CD8-positive, alpha-beta memory T cell (primary cell): ENCODE measurements around the gene RFTN1. TPM values are rescaled to one million over a fixed set of nuclear protein-coding genes. Genes with fewer than 3 reads are reported as not detected.

Experiments used
- CTCF ChIA-PET: fragments of 350-600 bp; sonication (Branson Sonifier 250); formaldehyde crosslinking; loops from one replicate; lab custom pipeline; 2021; ENCODE audit warnings: antibody characterized with exemption; lab: Charles Lee
- POLR2A ChIA-PET: fragments of 350-600 bp; sonication (Branson Sonifier 250); formaldehyde crosslinking; loops from one replicate; lab custom pipeline; 2021; ENCODE audit warnings: antibody characterized with exemption; lab: Charles Lee
- DNase-seq, 5 donors: peaks; one replicate each; pipeline versions ENCODE4 v3.0.0 to v3.0.0-alpha.2; 2020 to 2022; ENCODE audit warnings: mixed read lengths in 1 of 5
- H3K27ac ChIP-seq: one replicate; pipeline ENCODE4 v1.7.0; 2013; ENCODE audit warnings: low read depth, mild to moderate bottlenecking, low read length, moderate library complexity
- H3K27me3 ChIP-seq: 2 replicates; pipeline ENCODE4 v1.7.0; 2013; ENCODE audit warnings: low read length, mild to moderate bottlenecking; ENCODE audit not compliant: insufficient read depth, poor library complexity, severe bottlenecking
- H3K36me3 ChIP-seq: 2 replicates; pipeline ENCODE4 v1.7.0; 2013; ENCODE audit warnings: mild to moderate bottlenecking, low read length, moderate library complexity; ENCODE audit not compliant: insufficient read depth
- H3K4me1 ChIP-seq: 2 replicates; pipeline ENCODE4 v1.7.0; 2013; ENCODE audit warnings: mild to moderate bottlenecking, low read length, moderate library complexity; ENCODE audit not compliant: insufficient read depth
- H3K4me3 ChIP-seq: 2 replicates; pipeline ENCODE4 v1.7.0; 2013; ENCODE audit warnings: mild to moderate bottlenecking, low read length
- H3K9me3 ChIP-seq: 2 replicates; pipeline ENCODE4 v1.7.0; 2013; ENCODE audit warnings: mild to moderate bottlenecking, low read length
- H3K27ac Mint-ChIP-seq, 8 donors: one replicate each; pipeline ENCODE4 v1.8.0; 2020 to 2021; ENCODE audit warnings: mixed read lengths in 8 of 8, mild to moderate bottlenecking in 6 of 8, inconsistent platforms in 3 of 8, moderate library complexity in 3 of 8
- H3K27me3 Mint-ChIP-seq, 2 donors: one replicate each; pipeline ENCODE4 v1.8.0; 2020 to 2021; ENCODE audit warnings: mixed read lengths in 2 of 2, mild to moderate bottlenecking in 1 of 2, moderate library complexity in 1 of 2
- H3K36me3 Mint-ChIP-seq, 3 donors: one replicate each; pipeline ENCODE4 v1.8.0; 2020 to 2021; ENCODE audit warnings: mixed read lengths in 3 of 3, inconsistent platforms in 1 of 3, mild to moderate bottlenecking in 1 of 3
- H3K4me1 Mint-ChIP-seq, 3 donors: one replicate each; pipeline ENCODE4 v1.8.0; 2020 to 2021; ENCODE audit warnings: mixed read lengths in 3 of 3, inconsistent platforms in 1 of 3, mild to moderate bottlenecking in 1 of 3
- H3K4me3 Mint-ChIP-seq, 7 donors: one replicate each; pipeline ENCODE4 v1.8.0; 2020 to 2021; ENCODE audit warnings: mixed read lengths in 7 of 7, mild to moderate bottlenecking in 6 of 7, moderate library complexity in 4 of 7, inconsistent platforms in 2 of 7
- H3K9me3 Mint-ChIP-seq, 5 donors: one replicate each; pipeline ENCODE4 v1.8.0; 2020 to 2022; ENCODE audit warnings: mixed read lengths in 5 of 5, mild to moderate bottlenecking in 3 of 5, moderate library complexity in 2 of 5, inconsistent platforms in 1 of 5
- polyA plus RNA-seq: library from polyadenylated mRNA; unstranded; fragments of 300-500 nt; fragmentation: Illumina TruSeq; gene quantifications from one replicate; pipeline ENCODE4 v1.2.3, GENCODE V29; 2021
- total RNA-seq, 2 experiments: library from RNA; stranded (reverse); gene quantifications; one replicate each; pipeline ENCODE4 v1.2.3, GENCODE V29; 2021

The RFTN1 gene
- total and polyA plus RNA-seq, 3 experiments from 2014 or later, result 87.4 to 126 (median 125) TPM

- Mint-ChIP-seq H3K9me3 (peaks cover 0 to 11% (median 2%) of the 10 kb centered on the region in 5 donors), H3K4me1 (peaks cover 51 to 81% (median 76%) of the 10 kb centered on the region in 3 donors), H3K27me3 (peaks cover 0 to 3% of the 10 kb centered on the region in 2 donors), H3K27ac (peak overlapping the region; percentile 44 to 93 (median 75)), H3K36me3 (peaks cover 22 to 64% (median 56%) of the 10 kb centered on the region in 3 donors), H3K4me3 (peak overlapping the region in 5 of 7 donors; percentile 9 to 77 (median 57))
- no peak for DNase-seq
- H3K27ac ChIP-seq, result no peak overlapping the region
- H3K4me1 ChIP-seq, result peaks cover 42% of the 10 kb centered on the region
- CTCF ChIA-PET, result no interaction called here
- no peaks in the 10 kb centered on the region for H3K9me3 ChIP-seq
- no peaks in the 10 kb centered on the region for H3K27me3 ChIP-seq
- peaks cover 6% of the 10 kb centered on the region for H3K36me3 ChIP-seq
- peak overlapping the region; percentile 25 for H3K4me3 ChIP-seq
- POLR2A ChIA-PET, result interaction anchor here (1.0 kb wide), 1 partner anchor 44 kb away, joined by 4 read pairs; no protein-coding TSS in a partner anchor
These were observed 45.5 kb downstream of the RFTN1 start for GRCh38 chr3:16468002-16468335.

- ChIA-PET POLR2A (no interaction called here), CTCF (no interaction called here)
- Histone ChIP-seq H3K36me3 (peaks cover 6% of the 10 kb centered on the region), H3K27me3 (no peaks in the 10 kb centered on the region), H3K27ac (no peak overlapping the region), H3K4me3 (no peak overlapping the region), H3K9me3 (no peaks in the 10 kb centered on the region), H3K4me1 (peaks cover 48% of the 10 kb centered on the region)
- Mint-ChIP-seq H3K36me3 (peaks cover 22 to 58% (median 53%) of the 10 kb centered on the region in 3 donors), H3K27me3 (peaks cover 0 to 3% of the 10 kb centered on the region in 2 donors), H3K9me3 (peaks cover 0 to 11% (median 2%) of the 10 kb centered on the region in 5 donors), H3K4me3 (peak overlapping the region in 4 of 7 donors; percentile 9 to 77 (median 34)), H3K4me1 (peaks cover 53 to 83% (median 78%) of the 10 kb centered on the region in 3 donors), H3K27ac (peak overlapping the region in 7 of 8 donors; percentile 44 to 93 (median 70))
- DNase-seq, result peak in 3 of 5 donors; percentile 10 to 49 (median 28)
These were observed 46.1 kb downstream of the RFTN1 start for GRCh38 chr3:16467393-16467792.

GRCh38 chr3:16466822-16467221 is 46.7 kb downstream of the RFTN1 start:
- Histone ChIP-seq H3K27ac (no peak overlapping the region), H3K4me1 (peaks cover 54% of the 10 kb centered on the region), H3K36me3 (peaks cover 6% of the 10 kb centered on the region), H3K9me3 (no peaks in the 10 kb centered on the region), H3K4me3 (no peak overlapping the region), H3K27me3 (no peaks in the 10 kb centered on the region)
- ChIA-PET POLR2A (no interaction called here), CTCF (no interaction called here)
- no peak for DNase-seq
- Mint-ChIP-seq H3K4me1 (peaks cover 56 to 83% (median 83%) of the 10 kb centered on the region in 3 donors), H3K27me3 (peaks cover 0 to 3% of the 10 kb centered on the region in 2 donors), H3K4me3 (peak overlapping the region in 1 of 7 donors; percentile 7), H3K36me3 (peaks cover 22 to 52% (median 47%) of the 10 kb centered on the region in 3 donors), H3K9me3 (peaks cover 0 to 11% (median 2%) of the 10 kb centered on the region in 5 donors), H3K27ac (peak overlapping the region in 5 of 8 donors; percentile 34 to 93 (median 74))

DNA sequence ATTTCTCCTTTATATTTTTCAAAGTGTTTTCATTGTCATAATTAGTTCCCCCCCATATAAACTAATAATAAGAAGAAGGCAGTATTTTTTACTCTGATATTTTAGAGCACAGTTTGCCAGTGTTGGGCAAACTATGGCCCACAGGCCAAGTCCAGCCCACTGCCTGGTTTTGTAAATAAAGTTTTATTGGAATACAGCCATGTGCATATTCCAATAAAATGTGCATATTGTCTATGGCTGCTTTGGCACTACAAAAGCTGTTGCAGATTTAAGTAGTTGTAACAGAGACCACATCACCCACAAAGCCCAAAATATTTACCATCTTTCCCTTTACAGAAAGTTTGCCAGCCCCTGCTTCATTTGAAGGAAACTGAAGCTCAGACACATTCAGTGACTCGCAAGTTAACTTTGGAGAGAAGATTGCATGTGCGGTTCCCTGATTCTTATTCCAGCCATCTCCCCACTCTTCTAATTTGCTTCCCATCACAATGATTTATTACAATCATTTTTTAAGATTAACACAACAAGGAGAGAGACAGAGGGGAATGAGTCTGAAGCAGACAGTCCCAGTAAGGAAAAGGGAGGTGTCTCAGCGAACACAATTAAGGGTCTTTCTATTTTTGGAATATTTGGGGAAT is 48.9 kb downstream of the RFTN1 start:
- no peaks in the 10 kb centered on the region for H3K9me3 Mint-ChIP-seq
- POLR2A ChIA-PET, result no interaction called here
- H3K36me3 Mint-ChIP-seq, result peaks cover 11 to 34% (median 27%) of the 10 kb centered on the region in 3 donors
- Histone ChIP-seq H3K4me1 (peaks cover 50% of the 10 kb centered on the region), H3K27ac (no peak overlapping the region), H3K4me3 (no peak overlapping the region), H3K36me3 (no peaks in the 10 kb centered on the region), H3K9me3 (no peaks in the 10 kb centered on the region), H3K27me3 (no peaks in the 10 kb centered on the region)
- H3K27ac Mint-ChIP-seq, result peak overlapping the region in 3 of 8 donors; percentile 37 to 62 (median 44)
- CTCF ChIA-PET, result no interaction called here
- no peak overlapping the region for H3K4me3 Mint-ChIP-seq
- peaks cover 0 to 3% of the 10 kb centered on the region in 2 donors for H3K27me3 Mint-ChIP-seq
- no peak for DNase-seq
- peaks cover 56 to 82% (median 77%) of the 10 kb centered on the region in 3 donors for H3K4me1 Mint-ChIP-seq

DNA sequence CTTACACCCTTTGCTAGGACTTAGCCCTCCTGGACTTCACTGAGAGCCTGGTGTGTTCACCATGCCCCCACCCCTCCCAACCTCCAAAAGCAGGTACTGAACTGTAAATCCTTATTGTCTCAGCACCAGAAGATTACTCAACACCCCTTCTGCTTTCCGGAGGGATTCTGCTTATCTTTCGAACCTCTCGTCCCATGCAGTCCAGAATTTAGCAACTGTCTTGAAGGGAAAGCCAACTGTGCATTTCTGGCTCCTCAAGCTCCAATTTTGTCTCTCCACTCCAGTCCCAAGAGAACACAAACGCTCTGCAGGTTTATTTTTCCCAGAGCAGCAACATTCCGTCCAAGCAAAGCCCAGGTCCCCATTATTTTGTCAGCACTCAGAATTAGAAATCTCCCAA is 49.6 kb downstream of the RFTN1 start:
- Mint-ChIP-seq H3K36me3 (peaks cover 6 to 29% (median 20%) of the 10 kb centered on the region in 3 donors), H3K4me1 (peaks cover 51 to 75% (median 71%) of the 10 kb centered on the region in 3 donors), H3K27ac (peak overlapping the region; percentile 7 to 89 (median 44)), H3K9me3 (no peaks in the 10 kb centered on the region), H3K27me3 (no peaks in the 10 kb centered on the region), H3K4me3 (peak overlapping the region in 1 of 7 donors; percentile 46)
- H3K36me3 ChIP-seq, result no peaks in the 10 kb centered on the region
- DNase-seq, result no peak
- H3K27me3 ChIP-seq, result no peaks in the 10 kb centered on the region
- H3K4me1 ChIP-seq, result peaks cover 43% of the 10 kb centered on the region
- no peaks in the 10 kb centered on the region for H3K9me3 ChIP-seq
- ChIA-PET CTCF (no interaction called here), POLR2A (no interaction called here)
- no peak overlapping the region for H3K27ac ChIP-seq
- H3K4me3 ChIP-seq, result no peak overlapping the region

DNA sequence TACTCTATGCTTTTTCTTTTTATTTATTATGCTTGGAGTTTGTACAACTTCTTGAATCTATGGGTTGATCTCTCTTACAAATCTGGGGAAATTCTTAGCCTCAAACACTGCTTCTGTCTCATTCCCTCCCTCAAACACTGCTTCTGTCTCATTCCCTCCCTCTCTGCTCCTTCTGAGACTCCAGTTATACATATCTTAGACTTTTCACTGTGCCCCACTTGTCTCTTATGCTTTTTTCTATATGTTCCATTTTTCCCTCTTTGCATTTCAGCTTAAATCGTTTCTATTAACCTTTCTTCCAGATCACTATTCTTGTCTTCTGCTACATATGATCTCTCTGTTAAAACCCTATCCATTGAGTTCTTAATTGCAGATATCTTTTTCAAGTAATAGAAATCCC is 50.4 kb downstream of the RFTN1 start:
- Mint-ChIP-seq H3K27ac (peak overlapping the region; percentile 1 to 89 (median 38)), H3K4me3 (peak overlapping the region in 4 of 7 donors; percentile 18 to 63 (median 36)), H3K4me1 (peaks cover 47 to 73% (median 69%) of the 10 kb centered on the region in 3 donors), H3K9me3 (no peaks in the 10 kb centered on the region), H3K27me3 (no peaks in the 10 kb centered on the region), H3K36me3 (peaks cover 9 to 32% (median 20%) of the 10 kb centered on the region in 3 donors)
- POLR2A ChIA-PET, result no interaction called here
- Histone ChIP-seq H3K4me1 (peaks cover 35% of the 10 kb centered on the region), H3K27ac (no peak overlapping the region), H3K4me3 (peak overlapping the region; percentile 22), H3K36me3 (no peaks in the 10 kb centered on the region), H3K9me3 (no peaks in the 10 kb centered on the region), H3K27me3 (no peaks in the 10 kb centered on the region)
- CTCF ChIA-PET, result interaction anchor here (1.1 to 1.5 kb wide), 2 partner anchors 20 to 49 kb away, joined by 3 read pairs; no protein-coding TSS in a partner anchor
- DNase-seq, result no peak

DNA sequence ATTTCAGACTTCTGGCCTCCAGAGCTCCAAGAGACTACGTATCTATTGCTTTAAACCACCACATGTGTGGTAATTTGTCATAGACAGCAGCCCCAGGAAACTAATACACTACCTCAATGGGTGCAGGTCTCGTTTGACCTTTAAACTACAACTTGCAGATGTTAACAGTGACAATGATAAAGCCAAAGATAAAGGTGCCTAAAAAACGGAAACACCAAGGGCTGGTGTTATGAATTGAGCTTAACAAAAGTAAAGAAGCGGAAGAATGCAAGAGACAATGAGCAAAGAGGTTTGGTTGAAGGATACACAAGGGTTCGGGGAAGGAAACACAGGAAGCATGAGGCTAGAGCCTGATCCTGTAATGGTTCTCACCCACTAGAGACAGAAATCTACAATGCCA is 50.8 kb downstream of the RFTN1 start:
- ChIA-PET CTCF (interaction anchor here (1.1 to 1.5 kb wide), 2 partner anchors 21 to 49 kb away, joined by 3 read pairs; no protein-coding TSS in a partner anchor), POLR2A (interaction anchor here (0.9 kb wide), 1 partner anchor 50 kb away, joined by 4 read pairs; no protein-coding TSS in a partner anchor)
- peaks cover 31% of the 10 kb centered on the region for H3K4me1 ChIP-seq
- no peak overlapping the region for H3K27ac ChIP-seq
- peaks cover 11 to 33% (median 20%) of the 10 kb centered on the region in 3 donors for H3K36me3 Mint-ChIP-seq
- peaks cover 43 to 73% (median 69%) of the 10 kb centered on the region in 3 donors for H3K4me1 Mint-ChIP-seq
- H3K4me3 Mint-ChIP-seq, result peak overlapping the region in 5 of 7 donors; percentile 6 to 63 (median 20)
- H3K27me3 ChIP-seq, result no peaks in the 10 kb centered on the region
- H3K27ac Mint-ChIP-seq, result peak overlapping the region; percentile 4 to 92 (median 63)
- no peak overlapping the region for H3K4me3 ChIP-seq
- H3K27me3 Mint-ChIP-seq, result no peaks in the 10 kb centered on the region
- no peaks in the 10 kb centered on the region for H3K36me3 ChIP-seq
- no peaks in the 10 kb centered on the region for H3K9me3 ChIP-seq
- DNase-seq, result peak in 3 of 5 donors; percentile 32 to 53 (median 34)
- no peaks in the 10 kb centered on the region for H3K9me3 Mint-ChIP-seq
